KG1 (cell line): ENCODE results near the gene BAIAP3.

Experiments used
- DNase-seq: peaks from one replicate; lab custom pipeline; 2025; lab: John Stamatoyannopoulos, UW

BAIAP3 gene

GRCh38 chr16:1348441-1348840, 15.0 kb downstream of the BAIAP3 start:
- no peak for DNase-seq

GRCh38 chr16:1348926-1349325, 15.5 kb downstream of the BAIAP3 start:
- DNase-seq: no peak

DNA sequence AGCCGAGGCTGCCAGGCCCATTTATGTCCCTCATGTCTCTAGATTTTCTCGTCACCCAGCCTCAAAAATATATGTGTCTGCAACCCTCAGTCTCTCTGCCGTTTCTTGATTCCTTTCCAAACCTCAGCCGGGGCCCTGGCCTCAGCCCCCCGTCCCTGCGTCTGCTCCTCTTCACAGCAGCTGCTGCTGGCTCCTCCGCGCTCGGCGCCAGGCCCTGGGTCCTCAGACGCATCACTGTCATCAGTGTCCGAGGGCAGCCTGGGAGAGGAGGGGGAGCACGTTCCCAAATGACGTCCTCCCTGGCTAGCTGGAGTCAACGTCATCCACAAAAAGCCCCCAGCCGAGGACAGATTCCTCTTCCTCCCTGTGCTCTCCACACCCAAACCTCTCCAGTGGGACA, 15.9 kb downstream of the BAIAP3 start:
- DNase-seq: no peak

GRCh38 chr16:1349951-1350350, 16.5 kb downstream of the BAIAP3 start:
- no peak for DNase-seq

DNA sequence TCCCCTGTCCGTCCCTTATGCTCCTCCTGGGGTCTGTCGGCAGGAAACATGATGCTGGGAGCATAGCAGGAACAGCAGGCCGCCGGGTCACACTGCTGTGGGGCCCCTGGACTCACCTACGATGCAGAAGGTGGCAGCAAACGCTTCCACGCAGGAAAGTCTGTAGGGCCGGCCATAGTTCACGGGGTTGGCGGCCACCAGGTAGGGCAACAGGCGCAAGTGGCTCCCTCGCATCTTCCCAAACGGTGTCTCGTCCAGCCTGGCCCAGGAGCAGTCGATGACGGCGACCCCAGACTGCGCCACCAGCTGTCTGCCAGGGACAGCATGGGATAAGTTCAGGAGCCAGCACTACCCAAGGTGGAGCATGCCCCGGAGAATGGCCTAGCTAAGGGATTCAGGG, 17.2 kb downstream of the BAIAP3 start:
- no peak for DNase-seq

GRCh38 chr16:1351215-1351581, 17.8 kb downstream of the BAIAP3 start:
- no peak for DNase-seq

- DNase-seq: peak; percentile 68
These were observed 18.3 kb downstream of the BAIAP3 start, which contains the start of the genes GNPTG and TSR3 for GRCh38 chr16:1351582-1352362. Gene GNPTG (plus strand): TSS chr16:1351931. CDS start chr16:1351966, 35 bp downstream. Gene TSR3 (minus strand): TSS chr16:1351878. CDS start chr16:1351804, 74 bp downstream.

DNA sequence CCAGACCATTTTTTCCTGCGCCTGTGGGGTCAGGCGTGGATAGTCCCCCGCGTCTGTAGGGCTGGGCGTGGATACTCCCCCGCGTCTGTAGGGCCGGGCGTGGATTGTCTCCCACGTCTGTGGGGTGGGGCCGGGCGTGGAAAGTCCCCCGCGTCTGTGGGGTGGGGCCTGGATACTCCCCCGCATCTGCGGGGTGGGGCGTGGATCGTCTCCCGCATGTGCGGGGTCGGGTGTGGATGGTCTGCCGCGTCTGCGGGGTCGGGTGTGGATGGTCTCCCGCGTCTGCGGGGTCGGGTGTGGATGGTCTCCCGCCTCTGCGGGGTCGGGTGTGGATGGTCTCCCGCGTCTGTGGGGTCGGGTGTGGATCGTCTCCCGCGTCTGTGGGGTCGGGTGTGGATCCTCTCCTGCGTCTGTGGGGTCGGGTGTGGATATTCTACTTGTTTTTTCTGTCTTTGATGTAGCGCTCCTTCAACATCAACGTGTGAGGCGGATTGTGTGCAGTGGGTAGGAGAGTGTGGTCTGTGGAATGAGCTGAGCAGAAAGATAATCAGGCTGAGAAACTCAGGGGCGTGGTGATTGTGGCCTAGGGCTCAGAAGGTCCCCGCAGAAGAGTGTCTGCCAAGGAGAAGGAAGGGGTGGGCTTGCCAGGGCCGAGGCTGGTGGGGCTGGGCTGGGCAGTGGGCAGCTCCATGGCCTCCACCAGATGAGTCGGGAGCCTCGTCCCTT, 21.5 kb downstream of the BAIAP3 start:
- no peak for DNase-seq

DNA sequence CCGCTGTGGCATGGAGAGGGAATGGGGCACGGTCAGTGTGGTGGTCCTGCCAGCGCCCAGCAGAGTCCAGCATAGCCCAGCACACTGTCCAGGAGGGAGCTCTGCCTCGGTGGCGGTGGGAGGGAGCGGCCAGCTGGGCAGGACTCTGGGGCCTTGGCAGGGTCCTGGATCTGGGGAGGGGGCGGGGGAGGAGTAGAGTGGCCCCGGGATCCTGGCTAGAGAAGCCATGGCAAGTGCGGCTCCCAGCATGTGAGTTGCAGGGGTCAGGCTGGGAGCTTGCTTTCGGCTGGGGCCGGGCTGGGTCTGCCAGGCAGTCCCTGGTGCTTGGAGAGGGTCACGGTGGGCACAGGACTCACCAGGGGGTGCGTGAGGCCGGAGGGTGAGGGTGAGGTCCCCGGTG, 22.1 kb downstream of the BAIAP3 start:
- no peak for DNase-seq

DNA sequence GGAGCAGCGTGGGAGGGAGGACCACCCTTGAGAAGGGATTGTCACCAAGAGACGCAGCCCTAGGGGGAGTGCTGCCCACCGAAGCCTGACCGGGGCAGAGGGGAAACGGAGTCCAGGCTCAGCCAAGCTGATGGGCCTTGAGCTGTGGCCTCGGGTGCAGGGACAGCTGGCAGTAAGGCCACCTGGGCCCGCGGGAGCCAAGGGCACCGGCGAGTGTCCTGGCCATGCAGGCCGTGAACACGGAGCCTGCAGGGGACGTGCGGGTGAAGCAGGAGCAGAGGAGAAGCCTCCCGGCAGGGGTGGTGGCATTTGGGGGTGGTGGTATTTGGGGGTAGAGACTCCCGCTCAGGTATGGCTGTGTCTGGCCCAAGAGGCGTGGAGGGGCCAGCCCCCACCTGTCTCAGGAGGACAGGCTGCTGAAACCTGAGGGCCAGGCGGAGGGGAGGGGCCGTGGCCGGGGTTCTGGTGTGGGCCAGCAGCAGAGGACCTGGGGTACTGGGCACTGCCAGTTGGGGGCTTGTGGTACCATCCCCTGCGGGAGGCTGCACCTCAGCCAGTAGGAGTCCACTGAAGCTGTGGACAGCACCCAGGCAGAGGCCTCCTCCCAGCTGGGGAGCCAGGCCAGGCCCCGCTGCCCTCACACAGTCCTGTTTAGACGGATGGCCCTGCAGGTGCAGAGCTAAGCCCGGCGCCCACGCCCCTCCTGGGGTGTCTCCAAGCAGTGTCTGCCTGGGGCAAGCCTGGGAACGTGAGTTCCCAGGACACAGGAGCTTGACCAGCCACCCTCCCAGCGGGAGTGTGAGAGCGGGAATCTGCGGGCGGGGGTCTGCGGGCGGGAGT, 22.8 kb downstream of the BAIAP3 start:
- no peak for DNase-seq

DNA sequence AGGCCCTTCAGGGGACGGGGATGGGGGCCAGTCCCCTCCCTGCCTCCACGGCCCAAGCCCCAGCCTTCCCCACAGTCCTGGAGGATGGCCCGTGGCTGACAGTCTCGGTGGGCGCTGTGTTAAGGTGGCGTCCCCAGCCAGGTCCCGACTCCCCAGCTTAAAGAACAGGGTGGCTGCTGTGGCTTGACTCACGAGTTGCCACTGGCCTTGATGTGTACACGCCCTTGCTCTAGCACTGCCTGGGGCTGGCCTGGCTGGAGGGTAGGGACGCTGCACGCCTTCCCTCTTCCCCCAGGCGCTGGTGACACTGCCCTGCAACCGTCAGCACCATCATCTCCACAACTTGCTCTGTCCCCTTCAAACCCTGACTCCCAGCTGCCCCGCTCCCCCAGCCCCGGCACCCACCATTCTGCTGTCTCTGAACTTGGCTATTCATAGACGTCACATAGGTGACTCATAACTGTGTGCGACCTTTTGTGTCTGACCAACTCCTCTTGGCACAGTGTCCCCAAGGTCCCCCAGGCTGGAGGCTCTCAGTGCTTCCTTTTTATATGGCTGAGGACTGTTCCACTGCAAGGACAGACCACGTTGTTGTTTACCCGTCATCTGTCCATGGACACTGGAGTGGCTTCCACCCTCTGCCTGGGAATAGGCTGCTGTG, 24.6 kb downstream of the BAIAP3 start:
- DNase-seq: no peak

DNA sequence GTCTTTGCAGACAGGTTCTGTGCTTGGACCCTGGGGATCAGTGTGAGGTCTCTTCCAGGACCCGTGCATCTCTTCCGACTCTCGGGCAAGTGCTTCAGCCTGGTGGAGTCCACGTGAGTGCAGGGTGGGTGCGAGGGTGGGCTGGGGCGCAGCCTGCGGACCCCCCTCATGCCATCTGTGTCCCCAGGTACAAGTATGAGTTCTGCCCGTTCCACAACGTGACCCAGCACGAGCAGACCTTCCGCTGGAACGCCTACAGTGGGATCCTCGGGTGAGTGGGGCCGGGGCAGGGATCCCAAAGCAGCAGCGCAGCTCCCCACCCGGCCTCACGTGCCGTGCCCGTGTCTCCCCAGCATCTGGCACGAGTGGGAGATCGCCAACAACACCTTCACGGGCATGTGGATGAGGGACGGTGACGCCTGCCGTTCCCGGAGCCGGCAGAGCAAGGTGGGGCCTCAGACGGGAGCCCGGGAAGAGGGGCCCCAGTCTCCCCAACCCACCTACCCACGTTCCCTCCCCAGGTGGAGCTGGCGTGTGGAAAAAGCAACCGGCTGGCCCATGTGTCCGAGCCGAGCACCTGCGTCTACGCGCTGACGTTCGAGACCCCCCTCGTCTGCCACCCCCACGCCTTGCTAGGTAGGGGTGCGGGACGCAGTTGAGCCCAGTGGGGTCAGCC, 28.4 kb downstream of the BAIAP3 start:
- DNase-seq: no peak

DNA sequence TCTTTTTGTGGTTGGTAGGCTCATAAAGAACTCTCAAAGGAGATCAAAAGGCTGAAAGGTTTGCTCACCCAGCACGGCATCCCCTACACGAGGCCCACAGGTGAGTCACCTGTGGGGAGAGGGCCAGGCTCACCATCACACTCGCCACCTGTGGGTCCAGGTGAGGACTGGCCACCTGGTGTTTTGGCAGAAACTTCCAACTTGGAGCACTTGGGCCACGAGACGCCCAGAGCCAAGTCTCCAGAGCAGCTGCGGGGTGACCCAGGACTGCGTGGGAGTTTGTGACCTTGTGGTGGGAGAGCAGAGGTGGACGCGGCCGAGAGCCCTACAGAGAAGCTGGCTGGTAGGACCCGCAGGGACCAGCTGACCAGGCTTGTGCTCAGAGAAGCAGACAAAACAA, 29.4 kb downstream of the BAIAP3 start:
- DNase-seq: no peak

- no peak for DNase-seq
These were observed 30.1 kb downstream of the BAIAP3 start for GRCh38 chr16:1363501-1364041.

DNA sequence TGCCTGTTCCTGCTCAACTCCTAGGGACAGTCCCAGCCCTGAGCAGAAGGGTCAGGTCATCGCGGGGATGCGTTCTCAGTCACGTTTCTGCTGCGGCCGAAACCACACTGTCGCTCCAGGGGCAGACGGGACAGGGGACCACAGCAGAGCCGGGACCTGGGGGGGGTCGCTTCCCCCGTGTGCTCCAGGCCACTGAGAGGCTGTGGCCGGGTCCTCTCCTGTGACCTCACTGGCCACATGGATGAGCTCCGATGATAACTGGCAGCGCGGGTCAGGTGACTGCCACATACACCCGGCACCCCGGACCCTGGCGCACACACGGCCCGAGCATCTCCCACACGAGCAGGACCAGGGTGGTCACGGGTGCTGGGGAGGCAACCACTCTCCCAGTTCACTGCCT, 31.1 kb downstream of the BAIAP3 start:
- no peak for DNase-seq

DNA sequence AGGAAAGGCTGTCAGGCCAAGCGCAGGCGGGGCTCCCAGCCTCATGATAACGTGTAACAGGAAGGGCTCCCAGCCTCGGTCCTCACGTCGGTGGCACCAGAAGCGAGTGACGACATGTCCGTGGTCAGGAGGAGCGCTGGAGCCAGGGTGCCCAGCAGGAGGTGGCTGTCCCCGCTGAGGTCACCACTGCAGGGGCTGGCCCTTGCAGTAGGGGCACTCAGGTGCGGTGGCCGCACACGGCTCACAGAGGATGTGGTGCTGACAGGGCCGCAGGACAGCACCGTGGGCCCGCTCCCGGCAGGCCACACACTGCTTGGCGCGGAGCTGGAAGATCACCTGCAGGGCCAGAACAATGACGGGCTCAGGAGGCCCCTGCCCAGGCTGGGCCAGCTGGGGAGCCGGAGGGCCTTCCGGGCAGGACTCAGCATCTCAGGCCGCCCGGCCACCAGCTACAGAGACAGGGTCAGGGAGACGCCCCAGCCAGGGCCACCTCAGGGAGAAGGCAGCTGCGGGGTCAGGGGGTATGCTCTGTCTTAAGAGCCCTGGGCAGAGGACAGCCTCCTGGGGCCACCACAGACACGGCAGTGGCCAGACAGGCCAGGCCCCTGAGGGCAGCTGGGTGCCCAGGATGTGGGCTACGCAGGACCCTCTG, 32.7 kb downstream of the BAIAP3 start:
- no peak for DNase-seq

- DNase-seq: no peak
These were observed 33.4 kb downstream of the BAIAP3 start for GRCh38 chr16:1366712-1367299.

DNA sequence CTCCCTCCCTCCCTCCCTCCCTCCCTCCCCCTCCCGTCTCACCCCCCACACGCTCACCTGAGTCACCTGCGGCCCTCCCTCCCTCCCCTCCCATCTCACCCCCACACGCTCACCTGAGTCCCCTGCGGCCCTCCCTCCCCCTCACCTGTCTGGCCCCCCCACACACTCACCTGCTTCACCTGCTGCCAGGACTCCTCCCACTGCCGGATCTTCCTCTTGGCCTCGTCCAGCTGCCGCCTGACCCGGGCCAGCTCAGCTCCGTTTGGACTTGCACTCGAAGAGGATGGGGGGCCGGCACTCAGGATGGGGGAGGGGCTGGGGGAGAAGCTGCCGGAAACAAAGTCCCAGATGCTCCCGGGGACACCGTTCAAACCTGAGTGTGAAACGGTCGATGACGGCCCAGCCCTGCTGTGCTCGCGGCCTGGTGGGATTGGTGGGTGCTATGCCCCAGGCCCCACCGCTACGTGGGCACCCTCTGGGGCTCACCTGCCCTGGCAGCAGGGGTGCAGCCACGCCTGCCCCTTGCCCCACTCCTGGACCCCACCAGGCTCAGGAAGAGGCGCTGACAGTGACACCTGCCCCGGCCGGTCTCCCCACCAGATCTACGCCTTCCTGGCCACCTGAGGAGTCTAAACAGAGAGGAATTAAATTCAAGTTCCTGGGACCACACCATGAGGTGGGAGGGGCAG, 34.2 kb downstream of the BAIAP3 start:
- no peak for DNase-seq
